ENCODE measurements around the gene JPT2. TPM values are rescaled to one million over a fixed set of nuclear protein-coding genes. Genes with fewer than 3 reads are reported as not detected.

The JPT2 gene
- total RNA-seq, 1 experiment from 2014 or later, result 200 TPM

- Histone ChIP-seq H3K27ac (ENCODE audit: low read depth, low read length, poor library complexity, severe bottlenecking) (no peak overlapping the region), H3K4me1 (ENCODE audit: insufficient read depth, low read length, poor library complexity, severe bottlenecking) (no peaks in the 10 kb centered on the region), H3K36me3 (ENCODE audit: insufficient read depth, low read length, poor library complexity, severe bottlenecking) (peaks cover 10% of the 10 kb centered on the region), H3K9me3 (ENCODE audit: low read depth, low read length, poor library complexity, severe bottlenecking) (no peaks in the 10 kb centered on the region), H3K4me3 (ENCODE audit: low read depth, low read length, poor library complexity, severe bottlenecking) (no peak overlapping the region), H3K27me3 (replicated peaks; ENCODE audit: insufficient read depth, low read depth, low read length, poor library complexity) (no peaks in the 10 kb centered on the region)
- POLR2A ChIA-PET (ENCODE audit: low non-redundant PET), result no interaction called here
- CTCF ChIA-PET, result no interaction called here
- no peak for DNase-seq (ENCODE audit: low spot score)
- no peak for TF ChIP-seq EZH2 (IDR thresholded peaks at IDR 0.05; ENCODE audit: borderline replicate concordance, low read depth, low read length, poor library complexity, severe bottlenecking)
- intact Hi-C loops (cut with micrococcal nuclease; ENCODE audit: unreplicated experiment), result no loop called here
- no TSS peak for BruUV-seq (replicated peaks)
Observed at GRCh38 chr16:1647856-1648255, 30.2 kb upstream of the JPT2 start.

GRCh38 chr16:1650131-1650530 is 27.9 kb upstream of the JPT2 start:
- ChIA-PET CTCF (no interaction called here), POLR2A (ENCODE audit: low non-redundant PET) (no interaction called here)
- peak; percentile 18 for DNase-seq (ENCODE audit: low spot score)
- Histone ChIP-seq H3K36me3 (ENCODE audit: insufficient read depth, low read length, poor library complexity, severe bottlenecking) (peaks cover 17% of the 10 kb centered on the region), H3K4me1 (ENCODE audit: insufficient read depth, low read length, poor library complexity, severe bottlenecking) (no peaks in the 10 kb centered on the region), H3K27me3 (replicated peaks; ENCODE audit: insufficient read depth, low read depth, low read length, poor library complexity) (no peaks in the 10 kb centered on the region), H3K4me3 (ENCODE audit: low read depth, low read length, poor library complexity, severe bottlenecking) (no peak overlapping the region), H3K9me3 (ENCODE audit: low read depth, low read length, poor library complexity, severe bottlenecking) (no peaks in the 10 kb centered on the region), H3K27ac (ENCODE audit: low read depth, low read length, poor library complexity, severe bottlenecking) (no peak overlapping the region)
- TF ChIP-seq EZH2 (IDR thresholded peaks at IDR 0.05; ENCODE audit: borderline replicate concordance, low read depth, low read length, poor library complexity, severe bottlenecking) (no peak), CTCF (conservative IDR thresholded peaks at IDR 0.05; ENCODE audit: low read depth, low read length) (no peak)
- BruUV-seq (replicated peaks), result no TSS peak
- intact Hi-C loops (cut with micrococcal nuclease; ENCODE audit: unreplicated experiment), result no loop called here

DNA sequence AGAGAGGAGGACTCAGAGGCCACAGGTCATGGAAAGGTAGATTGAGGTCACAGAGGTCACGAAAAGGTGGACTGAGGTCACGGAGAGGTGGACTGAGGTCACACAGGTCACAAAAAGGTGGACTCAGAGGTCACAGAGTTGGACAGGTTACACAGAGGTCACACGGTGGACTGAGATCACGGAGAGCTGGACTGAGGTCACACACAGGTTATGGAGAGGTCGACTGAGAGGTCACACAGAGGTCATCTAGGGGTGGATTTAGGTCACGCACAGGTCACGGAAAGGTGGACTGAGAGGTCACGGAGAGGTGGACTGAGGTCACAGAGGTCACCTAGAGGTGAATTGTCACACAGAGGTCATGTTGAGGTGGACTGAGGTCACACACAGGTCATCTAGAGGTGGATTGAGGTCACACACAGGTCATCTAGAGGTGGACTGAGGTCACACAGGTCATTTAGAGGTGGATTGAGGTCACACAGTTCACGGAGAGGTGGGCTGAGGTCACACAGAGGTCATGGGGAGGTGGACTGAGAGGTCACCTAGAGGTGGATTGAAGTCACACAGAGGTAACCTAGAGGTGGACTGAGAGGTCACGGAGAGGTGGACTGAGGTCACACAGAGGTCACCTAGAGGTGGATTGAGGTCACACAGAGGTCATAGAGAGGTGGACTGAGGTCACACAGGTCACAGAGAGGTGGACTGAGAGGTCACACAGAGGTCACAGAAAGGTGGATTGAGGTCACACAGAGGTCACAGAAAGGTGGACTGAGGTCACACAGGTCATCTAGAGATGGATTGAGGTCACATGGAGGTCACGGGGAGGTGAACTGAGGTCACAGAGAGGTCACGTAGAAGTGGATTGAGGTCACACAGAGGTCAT is 26.7 kb upstream of the JPT2 start:
- peak; percentile 18 for DNase-seq (ENCODE audit: low spot score)
- peaks cover 27% of the 10 kb centered on the region for H3K36me3 ChIP-seq (ENCODE audit: insufficient read depth, low read length, poor library complexity, severe bottlenecking)
- POLR2A ChIA-PET (ENCODE audit: low non-redundant PET), result no interaction called here
- no peaks in the 10 kb centered on the region for H3K4me1 ChIP-seq (ENCODE audit: insufficient read depth, low read length, poor library complexity, severe bottlenecking)
- BruUV-seq (replicated peaks), result no TSS peak
- no peaks in the 10 kb centered on the region for H3K9me3 ChIP-seq (ENCODE audit: low read depth, low read length, poor library complexity, severe bottlenecking)
- H3K27ac ChIP-seq (ENCODE audit: low read depth, low read length, poor library complexity, severe bottlenecking), result no peak overlapping the region
- TF ChIP-seq CTCF (conservative IDR thresholded peaks at IDR 0.05; ENCODE audit: low read depth, low read length), result no peak
- TF ChIP-seq EZH2 (IDR thresholded peaks at IDR 0.05; ENCODE audit: borderline replicate concordance, low read depth, low read length, poor library complexity, severe bottlenecking), result no peak
- intact Hi-C loops (cut with micrococcal nuclease; ENCODE audit: unreplicated experiment), result no loop called here
- H3K4me3 ChIP-seq (ENCODE audit: low read depth, low read length, poor library complexity, severe bottlenecking), result no peak overlapping the region
- CTCF ChIA-PET, result no interaction called here
- H3K27me3 ChIP-seq (replicated peaks; ENCODE audit: insufficient read depth, low read depth, low read length, poor library complexity), result no peaks in the 10 kb centered on the region

DNA sequence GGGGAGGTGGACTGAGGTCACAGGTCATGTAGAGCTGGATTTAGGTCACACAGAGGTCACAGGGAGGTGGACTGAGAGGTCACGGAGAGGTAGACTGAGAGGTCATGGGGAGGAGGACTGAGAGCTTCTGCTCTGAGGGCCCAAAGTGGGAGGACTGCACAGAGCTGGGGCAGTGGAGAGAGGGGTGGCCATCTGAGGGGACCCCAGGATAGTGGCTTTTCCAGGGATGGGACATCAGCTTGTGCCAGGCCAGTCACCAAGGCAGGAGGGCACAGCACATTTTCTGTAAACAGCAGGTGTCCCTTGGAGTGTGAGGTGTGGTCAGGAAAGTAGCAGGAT is 26.1 kb upstream of the JPT2 start:
- intact Hi-C loops (cut with micrococcal nuclease; ENCODE audit: unreplicated experiment), result no loop called here
- DNase-seq (ENCODE audit: low spot score), result no peak
- peaks cover 32% of the 10 kb centered on the region for H3K36me3 ChIP-seq (ENCODE audit: insufficient read depth, low read length, poor library complexity, severe bottlenecking)
- BruUV-seq (replicated peaks), result no TSS peak
- no peaks in the 10 kb centered on the region for H3K27me3 ChIP-seq (replicated peaks; ENCODE audit: insufficient read depth, low read depth, low read length, poor library complexity)
- H3K9me3 ChIP-seq (ENCODE audit: low read depth, low read length, poor library complexity, severe bottlenecking), result no peaks in the 10 kb centered on the region
- ChIA-PET POLR2A (ENCODE audit: low non-redundant PET) (no interaction called here), CTCF (no interaction called here)
- H3K4me1 ChIP-seq (ENCODE audit: insufficient read depth, low read length, poor library complexity, severe bottlenecking), result no peaks in the 10 kb centered on the region
- TF ChIP-seq EZH2 (IDR thresholded peaks at IDR 0.05; ENCODE audit: borderline replicate concordance, low read depth, low read length, poor library complexity, severe bottlenecking) (no peak), CTCF (conservative IDR thresholded peaks at IDR 0.05; ENCODE audit: low read depth, low read length) (no peak)
- H3K27ac ChIP-seq (ENCODE audit: low read depth, low read length, poor library complexity, severe bottlenecking), result no peak overlapping the region
- no peak overlapping the region for H3K4me3 ChIP-seq (ENCODE audit: low read depth, low read length, poor library complexity, severe bottlenecking)

Measured in A673 (cell line).